Gastrocnemius medialis (tissue), 4 donors: ENCODE data around the gene SPTBN4.

Experiments
- CTCF ChIP-seq, 5 experiments: fragments of 450-650 bp in 3 of 5; fragments of 200-600 bp in 2 of 5; sonication (generic) in 2 of 5; IDR thresholded peaks in 4 of 5; conservative IDR thresholded peaks in 1 of 5; 1 replicate in 4 of 5; 2 replicates in 1 of 5; pipeline ENCODE4 v1.5.1; 2016 to 2019; ENCODE audit warnings: antibody characterized with exemption in 5 of 5, mild to moderate bottlenecking in 3 of 5, moderate library complexity in 3 of 5
- POLR2A ChIP-seq, 2 donors: fragments of 450-650 bp; IDR thresholded peaks; one replicate each; pipeline ENCODE4 v1.6.1; 2017; ENCODE audit warnings: antibody characterized with exemption in 2 of 2, mild to moderate bottlenecking in 2 of 2, moderate library complexity in 2 of 2

- TF ChIP-seq CTCF (IDR thresholded peaks at IDR 0.05 in 4 of 5, conservative IDR thresholded peaks at IDR 0.05 in 1 of 5) = no peak
- no peak for TF ChIP-seq POLR2A (IDR thresholded peaks at IDR 0.05)
Observed at GRCh38 chr19:40512110-40512472, 45.3 kb downstream of the SPTBN4 start.
